ENCODE results near the gene GPC5. TPM values are rescaled to one million over a fixed set of nuclear protein-coding genes. Genes with fewer than 3 reads are reported as not detected.

The GPC5 gene
- total RNA-seq, 4 donors from 2014 or later: not detected

GRCh38 chr13:91722267-91722884, 324.0 kb downstream of the GPC5 start:
- H3K4me3 ChIP-seq: no peak overlapping the region
- no peaks in the 10 kb centered on the region for H3K27me3 ChIP-seq
- TF ChIP-seq CTCF (IDR thresholded peaks at IDR 0.05 in 4 of 5, conservative IDR thresholded peaks at IDR 0.05 in 1 of 5) (peak in 1 of 5 experiments; percentile 30), POLR2A (IDR thresholded peaks at IDR 0.05) (no peak)
- ATAC-seq (no peak), DNase-seq (no peak)
- no peaks in the 10 kb centered on the region for H3K9me3 ChIP-seq
- no peaks in the 10 kb centered on the region for H3K4me1 ChIP-seq
- no peak overlapping the region for H3K27ac ChIP-seq
- in situ Hi-C loops (cut with MboI; ENCODE audit: low sequenced_read_pairs in 4 of 4) (no loop called here), intact Hi-C loops (cut with DNase I; ENCODE audit: low total_unique reads) (loop anchor here (5.0 kb wide), 1 partner anchor 410 kb away; no protein-coding TSS in a partner anchor)
- H3K36me3 ChIP-seq: no peaks in the 10 kb centered on the region

- Histone ChIP-seq H3K27me3 (no peaks in the 10 kb centered on the region), H3K36me3 (no peaks in the 10 kb centered on the region), H3K9me3 (no peaks in the 10 kb centered on the region), H3K27ac (no peak overlapping the region), H3K4me3 (no peak overlapping the region), H3K4me1 (no peaks in the 10 kb centered on the region)
- in situ Hi-C loops (cut with MboI; ENCODE audit: low sequenced_read_pairs in 4 of 4): no loop called here
- no peak for TF ChIP-seq POLR2A (IDR thresholded peaks at IDR 0.05)
- no peak for DNase-seq
- ATAC-seq: no peak
- intact Hi-C loops (cut with DNase I; ENCODE audit: low total_unique reads): loop anchor here (5.0 kb wide), 1 partner anchor 412 kb away; no protein-coding TSS in a partner anchor
Measured at GRCh38 chr13:91724591-91724990, 326.2 kb downstream of the GPC5 start.

GRCh38 chr13:91725646-91726045, 327.2 kb downstream of the GPC5 start:
- ATAC-seq: no peak
- Histone ChIP-seq H3K27me3 (no peaks in the 10 kb centered on the region), H3K27ac (no peak overlapping the region), H3K4me3 (no peak overlapping the region), H3K4me1 (no peaks in the 10 kb centered on the region), H3K36me3 (no peaks in the 10 kb centered on the region), H3K9me3 (no peaks in the 10 kb centered on the region)
- TF ChIP-seq POLR2A (IDR thresholded peaks at IDR 0.05): no peak
- TF ChIP-seq CTCF (IDR thresholded peaks at IDR 0.05 in 4 of 5, conservative IDR thresholded peaks at IDR 0.05 in 1 of 5): no peak
- in situ Hi-C loops (cut with MboI; ENCODE audit: low sequenced_read_pairs in 4 of 4): no loop called here
- no peak for DNase-seq
- intact Hi-C loops (cut with DNase I; ENCODE audit: low total_unique reads): no loop called here

GRCh38 chr13:91726671-91727070, 328.2 kb downstream of the GPC5 start:
- in situ Hi-C loops (cut with MboI; ENCODE audit: low sequenced_read_pairs in 4 of 4): no loop called here
- intact Hi-C loops (cut with DNase I; ENCODE audit: low total_unique reads): no loop called here
- no peak for ATAC-seq

GRCh38 chr13:91729859-91730258, 331.4 kb downstream of the GPC5 start:
- H3K27me3 ChIP-seq: no peaks in the 10 kb centered on the region
- no peak overlapping the region for H3K4me3 ChIP-seq
- no peaks in the 10 kb centered on the region for H3K9me3 ChIP-seq
- ATAC-seq: no peak
- in situ Hi-C loops (cut with MboI; ENCODE audit: low sequenced_read_pairs in 4 of 4) (no loop called here), intact Hi-C loops (cut with DNase I; ENCODE audit: low total_unique reads) (no loop called here)
- no peaks in the 10 kb centered on the region for H3K36me3 ChIP-seq
- H3K4me1 ChIP-seq: no peaks in the 10 kb centered on the region
- no peak overlapping the region for H3K27ac ChIP-seq
- TF ChIP-seq POLR2A (IDR thresholded peaks at IDR 0.05): no peak
- no peak for TF ChIP-seq CTCF (IDR thresholded peaks at IDR 0.05 in 4 of 5, conservative IDR thresholded peaks at IDR 0.05 in 1 of 5)
- DNase-seq: no peak

More at GRCh38 chr13:91726671-91727070, 328.2 kb downstream of the GPC5 start:
- H3K27ac ChIP-seq: no peak overlapping the region
- no peaks in the 10 kb centered on the region for H3K36me3 ChIP-seq
- no peaks in the 10 kb centered on the region for H3K4me1 ChIP-seq
- no peak for DNase-seq
- no peak for TF ChIP-seq POLR2A (IDR thresholded peaks at IDR 0.05)
- TF ChIP-seq CTCF (IDR thresholded peaks at IDR 0.05 in 4 of 5, conservative IDR thresholded peaks at IDR 0.05 in 1 of 5): no peak
- H3K4me3 ChIP-seq: no peak overlapping the region
- no peaks in the 10 kb centered on the region for H3K27me3 ChIP-seq
- H3K9me3 ChIP-seq: no peaks in the 10 kb centered on the region

Measured in gastrocnemius medialis (tissue), 4 donors.